ENCODE measurements around the gene APLP2.

DNA sequence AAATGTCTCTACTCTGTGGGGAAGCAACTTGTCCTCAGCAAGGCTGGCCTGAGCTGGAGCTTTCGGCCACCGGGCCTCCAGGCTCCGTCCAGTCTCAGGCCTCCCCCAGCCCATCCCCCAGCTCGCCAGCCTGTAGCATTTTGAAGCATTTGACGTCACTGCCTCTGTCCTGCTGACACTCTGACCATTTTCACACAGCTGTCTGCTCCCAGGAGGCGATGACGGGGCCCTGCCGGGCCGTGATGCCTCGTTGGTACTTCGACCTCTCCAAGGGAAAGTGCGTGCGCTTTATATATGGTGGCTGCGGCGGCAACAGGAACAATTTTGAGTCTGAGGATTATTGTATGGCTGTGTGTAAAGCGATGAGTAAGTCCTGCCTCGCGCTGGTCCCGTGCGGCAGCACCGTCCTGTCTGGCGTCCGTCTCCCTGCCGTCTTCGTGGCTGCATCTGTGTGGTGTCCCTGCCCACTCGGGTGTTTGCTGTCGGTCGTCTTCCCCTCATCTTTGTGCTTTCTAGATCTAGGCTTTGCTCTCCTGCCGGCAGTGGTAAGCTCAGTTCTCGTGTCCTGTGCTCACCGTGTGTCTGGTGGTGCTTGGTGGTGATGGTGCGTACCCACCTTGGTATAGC is 53.8 kb downstream of the APLP2 start:
- TF ChIP-seq POLR2AphosphoS5 (IDR thresholded peaks at IDR 0.05; ENCODE audit: borderline replicate concordance, low read depth, low read length) (no peak), EZH2 (IDR thresholded peaks at IDR 0.05) (no peak)

Data from SK-N-MC (cell line).